SK-N-SH (cell line): ENCODE measurements around the gene TEX50. TPM values are rescaled to one million over a fixed set of nuclear protein-coding genes. Genes with fewer than 3 reads are reported as not detected.

Experiments
- CTCF ChIA-PET: fragments of 300-600, 350-600 bp; formaldehyde crosslinking; extraction: SDS; loops from one replicate; lab custom pipeline; 2021; lab: Yijun Ruan, JAX
- POLR2A ChIA-PET: fragments of 350-600 bp; sonication (Branson Sonifier 250); formaldehyde crosslinking; extraction: SDS; loops from one replicate; lab custom pipeline; 2020; ENCODE audit warnings: antibody characterized with exemption, inconsistent platforms; lab: Yijun Ruan, JAX
- DNase-seq: peaks from one replicate; pipeline ENCODE4 v3.0.0; 2012
- H2AFZ ChIP-seq: fragments of 200-600 bp; sonication (generic); 2 replicates; pipeline ENCODE4 v1.8.1; 2016; ENCODE audit warnings: antibody characterized with exemption, mild to moderate bottlenecking, low read depth
- H3F3A ChIP-seq: fragments of 200-600 bp; sonication (generic); replicated peaks from 2 replicates; pipeline ENCODE3; 2016; ENCODE audit warnings: antibody characterized with exemption, mild to moderate bottlenecking; ENCODE audit not compliant: insufficient read depth
- H3K27ac ChIP-seq, 2 experiments: fragments of 200-500 bp in 1 of 2; fragments of 200-600 bp in 1 of 2; sonication (Bioruptor generic) in 1 of 2; sonication (generic), shearing (Covaris generic) in 1 of 2; 2 replicates each; pipeline versions ENCODE4 v1.5.1 to v1.6.1; 2014 to 2016; ENCODE audit warnings: low read depth in 2 of 2, inconsistent platforms in 1 of 2, low read length in 1 of 2, mild to moderate bottlenecking in 1 of 2, mixed read lengths in 1 of 2
- H3K27me3 ChIP-seq: fragments of 200-600 bp; sonication (generic), shearing (Covaris generic); 2 replicates; pipeline ENCODE4 v1.6.1; 2016; ENCODE audit warnings: mixed run types; ENCODE audit not compliant: insufficient read depth
- H3K36me3 ChIP-seq, 2 experiments: fragments of 200-500 bp in 1 of 2; fragments of 200-600 bp in 1 of 2; sonication (Bioruptor generic) in 1 of 2; sonication (generic) in 1 of 2; replicated peaks in 1 of 2; 2 replicates each; pipeline versions ENCODE3 to v1.5.1; 2014 to 2016; ENCODE audit warnings: low read length in 1 of 2, mild to moderate bottlenecking in 1 of 2; ENCODE audit not compliant: insufficient read depth in 2 of 2, control insufficient read depth in 1 of 2
- H3K4me1 ChIP-seq, 2 experiments: fragments of 200-500 bp in 1 of 2; fragments of 200-600 bp in 1 of 2; sonication (Bioruptor generic) in 1 of 2; sonication (generic), shearing (Covaris generic) in 1 of 2; 2 replicates each; pipeline versions ENCODE4 v1.5.1 to v1.6.1; 2014 to 2016; ENCODE audit warnings: low read depth in 1 of 2, low read length in 1 of 2, mixed run types in 1 of 2; ENCODE audit not compliant: insufficient read depth in 2 of 2, control insufficient read depth in 1 of 2
- H3K4me2 ChIP-seq: fragments of 200-600 bp; sonication (generic), shearing (Covaris generic); 2 replicates; pipeline ENCODE4 v1.6.1; 2017; ENCODE audit warnings: mixed run types
- H3K4me3 ChIP-seq, 2 experiments: fragments of 200-500 bp in 1 of 2; fragments of 200-600 bp in 1 of 2; sonication (Bioruptor generic) in 1 of 2; sonication (generic), shearing (Covaris generic) in 1 of 2; 2 replicates each; pipeline versions ENCODE4 v1.5.1 to v1.8.1; 2014 to 2016; ENCODE audit warnings: low read depth in 2 of 2, inconsistent platforms in 1 of 2, low read length in 1 of 2, mild to moderate bottlenecking in 1 of 2, mixed read lengths in 1 of 2, moderate library complexity in 1 of 2
- H3K79me2 ChIP-seq: fragments of 200-600 bp; sonication (generic); 2 replicates; pipeline ENCODE4 v1.8.1; 2017; ENCODE audit warnings: mild to moderate bottlenecking; ENCODE audit not compliant: insufficient read depth
- H3K9ac ChIP-seq: fragments of 200-600 bp; sonication (generic); 2 replicates; pipeline ENCODE4 v1.6.1; 2017; ENCODE audit warnings: mixed run types
- H3K9me2 ChIP-seq: fragments of 200-600 bp; sonication (generic); 2 replicates; pipeline ENCODE4 v1.6.1; 2017; ENCODE audit warnings: mixed run types
- H3K9me3 ChIP-seq: fragments of 200-600 bp; sonication (generic); 2 replicates; pipeline ENCODE4 v1.6.1; 2017; ENCODE audit warnings: mixed run types, mild to moderate bottlenecking, moderate library complexity
- H4K20me1 ChIP-seq: fragments of 200-600 bp; sonication (generic); 2 replicates; pipeline ENCODE4 v1.6.1; 2017; ENCODE audit warnings: mild to moderate bottlenecking, mixed run types; ENCODE audit not compliant: insufficient read depth
- CHD2 ChIP-seq: fragments of 150-350 bp; IDR thresholded peaks from 2 replicates; pipeline ENCODE4 v1.6.1; 2018; ENCODE audit warnings: low read length; ENCODE audit not compliant: partially characterized antibody
- EP300 ChIP-seq, 2 experiments: IDR thresholded peaks; 2 replicates each; pipeline versions ENCODE4 v1.4.0 to v1.6.1; 2012; ENCODE audit warnings: borderline replicate concordance in 1 of 2, low read depth in 1 of 2, low read length in 1 of 2
- EZH2phosphoT487 ChIP-seq: fragments of 200-600 bp; sonication (generic); IDR thresholded peaks from 2 replicates; pipeline ENCODE4 v1.6.1; 2017; ENCODE audit warnings: low read depth, mixed run types, mild to moderate bottlenecking, antibody characterized with exemption, moderate library complexity, borderline replicate concordance
- FOXJ3 ChIP-seq: sonication (generic); formaldehyde crosslinking; IDR thresholded peaks from 2 replicates; pipeline ENCODE4 v1.5.1; 2020; ENCODE audit warnings: mild to moderate bottlenecking, missing genetic modification reagents
- GATA2 ChIP-seq: sonication (generic); formaldehyde crosslinking; IDR thresholded peaks from 2 replicates; pipeline ENCODE4 v1.5.0; 2020; ENCODE audit warnings: mild to moderate bottlenecking, missing genetic modification reagents
- JUND ChIP-seq: IDR thresholded peaks from 2 replicates; pipeline ENCODE4 v1.4.0; 2012
- MXI1 ChIP-seq: IDR thresholded peaks from 2 replicates; pipeline ENCODE4 v1.6.1; 2012; ENCODE audit warnings: mild to moderate bottlenecking, low read depth, low read length, improper control_type of control experiment
- RAD21 ChIP-seq: IDR thresholded peaks from 2 replicates; pipeline ENCODE4 v1.6.1; 2012; ENCODE audit warnings: mild to moderate bottlenecking, low read length
- RFX5 ChIP-seq: IDR thresholded peaks from 2 replicates; pipeline ENCODE4 v1.6.1; 2012; ENCODE audit warnings: mild to moderate bottlenecking, improper control_type of control experiment, low read length
- TAF1 ChIP-seq: IDR thresholded peaks from 2 replicates; pipeline ENCODE4 v1.6.1; 2012; ENCODE audit warnings: low read depth, mild to moderate bottlenecking, low read length, moderate library complexity, borderline replicate concordance
- TCF12 ChIP-seq: IDR thresholded peaks from 2 replicates; pipeline ENCODE4 v1.4.0; 2012
- TEAD4 ChIP-seq: IDR thresholded peaks from 2 replicates; pipeline ENCODE4 v1.4.0; 2012; ENCODE audit warnings: mild to moderate bottlenecking, borderline replicate concordance; ENCODE audit not compliant: insufficient read depth
- WGBS: methylation state at CpG from one replicate; pipeline ENCODE4 v1.1.6; 2017; ENCODE audit warnings: low lambda C conversion rate; 5-methylcytosine and 5-hydroxymethylcytosine counted together
- polyA plus RNA-seq, 3 experiments: library from polyadenylated mRNA; depleted of rRNA; stranded (reverse); fragments of >200 nt; gene quantifications; 2 replicates each; pipeline ENCODE4 v1.2.3, GENCODE V29; 2012
- TF ChIP-seq, protein P1 (sequence below): fragments of 150-350 bp; IDR thresholded peaks from 2 replicates; pipeline ENCODE4 v1.6.1; 2017; ENCODE audit warnings: antibody characterized with exemption, low read length, low read depth, borderline replicate concordance
- TF ChIP-seq, protein P2 (sequence below): IDR thresholded peaks from 2 replicates; pipeline ENCODE4 v1.4.0; 2012; ENCODE audit warnings: low read depth, borderline replicate concordance
- TF ChIP-seq, protein P3 (sequence below): IDR thresholded peaks from 2 replicates; pipeline ENCODE4 v1.6.1; 2012; ENCODE audit warnings: mild to moderate bottlenecking, low read depth, low read length, moderate library complexity
- TF ChIP-seq, protein P4 (sequence below): IDR thresholded peaks from 2 replicates; pipeline ENCODE4 v1.4.0; 2012; ENCODE audit warnings: low read depth

The TEX50 gene
- polyA plus RNA-seq, 1 of the 3 experiments (the other 2 are of a cell fraction) = not detected

GRCh38 chr1:173660306-173660705 lies 25.2 kb downstream of the TEX50 start:
- no peaks in the 10 kb centered on the region for H3F3A ChIP-seq
- no peaks in the 10 kb centered on the region for H3K27me3 ChIP-seq
- no peak overlapping the region for H3K27ac ChIP-seq
- ChIA-PET CTCF (no interaction called here), POLR2A (no interaction called here)
- no peaks in the 10 kb centered on the region for H4K20me1 ChIP-seq
- no peaks in the 10 kb centered on the region for H3K4me1 ChIP-seq
- H2AFZ ChIP-seq = no peak overlapping the region
- peaks cover 2 to 4% of the 10 kb centered on the region in 2 experiments for H3K36me3 ChIP-seq
- no peak for TF ChIP-seq GATA2
- TF ChIP-seq, protein P1, sequence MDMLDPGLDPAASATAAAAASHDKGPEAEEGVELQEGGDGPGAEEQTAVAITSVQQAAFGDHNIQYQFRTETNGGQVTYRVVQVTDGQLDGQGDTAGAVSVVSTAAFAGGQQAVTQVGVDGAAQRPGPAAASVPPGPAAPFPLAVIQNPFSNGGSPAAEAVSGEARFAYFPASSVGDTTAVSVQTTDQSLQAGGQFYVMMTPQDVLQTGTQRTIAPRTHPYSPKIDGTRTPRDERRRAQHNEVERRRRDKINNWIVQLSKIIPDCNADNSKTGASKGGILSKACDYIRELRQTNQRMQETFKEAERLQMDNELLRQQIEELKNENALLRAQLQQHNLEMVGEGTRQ = no peak
- no peak for TF ChIP-seq JUND
- no peak for TF ChIP-seq TAF1
- TF ChIP-seq TCF12 = no peak
- no peak for TF ChIP-seq TEAD4
- TF ChIP-seq, protein P2, sequence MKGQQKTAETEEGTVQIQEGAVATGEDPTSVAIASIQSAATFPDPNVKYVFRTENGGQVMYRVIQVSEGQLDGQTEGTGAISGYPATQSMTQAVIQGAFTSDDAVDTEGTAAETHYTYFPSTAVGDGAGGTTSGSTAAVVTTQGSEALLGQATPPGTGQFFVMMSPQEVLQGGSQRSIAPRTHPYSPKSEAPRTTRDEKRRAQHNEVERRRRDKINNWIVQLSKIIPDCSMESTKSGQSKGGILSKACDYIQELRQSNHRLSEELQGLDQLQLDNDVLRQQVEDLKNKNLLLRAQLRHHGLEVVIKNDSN = no peak
- no peak overlapping the region for H3K4me2 ChIP-seq
- no peak overlapping the region for H3K9ac ChIP-seq
- DNase-seq = no peak
- no peaks in the 10 kb centered on the region for H3K9me2 ChIP-seq
- no peaks in the 10 kb centered on the region for H3K79me2 ChIP-seq
- 0 out of 2 replicates have a peak, but pooled peaks cover 6% of the 10 kb centered on the region for H3K9me3 ChIP-seq
- 79% methylated on average over 2 of the region's 2 CpGs for WGBS
- no peak overlapping the region for H3K4me3 ChIP-seq

DNA sequence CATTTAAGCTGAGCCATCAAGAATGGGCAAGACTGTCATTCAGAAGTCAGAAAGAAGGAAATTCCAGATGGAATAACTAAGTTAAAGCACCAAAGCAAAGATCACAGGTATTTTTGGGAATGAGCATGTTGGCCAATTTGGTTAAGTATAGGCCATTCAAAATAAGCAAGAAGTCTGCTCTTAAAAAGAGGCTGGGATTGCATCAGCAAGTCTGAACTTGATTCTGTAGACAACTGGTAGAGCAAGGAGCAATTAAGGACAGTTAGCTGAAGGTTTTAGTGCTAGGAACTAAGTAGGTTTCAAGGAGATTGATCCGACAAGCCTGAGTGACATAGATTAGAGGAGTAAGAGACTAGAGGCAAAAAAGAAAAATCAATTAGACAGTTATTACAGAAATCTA lies 26.1 kb downstream of the TEX50 start:
- Histone ChIP-seq H3K9me2 (no peaks in the 10 kb centered on the region), H3K4me2 (no peak overlapping the region), H3K9me3 (0 out of 2 replicates have a peak, but pooled peaks cover 6% of the 10 kb centered on the region), H3K9ac (no peak overlapping the region), H3K4me3 (no peak overlapping the region), H4K20me1 (no peaks in the 10 kb centered on the region), H3K79me2 (no peaks in the 10 kb centered on the region), H3K27ac (no peak overlapping the region)
- DNase-seq = no peak
- POLR2A ChIA-PET = no interaction called here
- 80% methylated on average over 1 of the region's 1 CpG for WGBS
- TF ChIP-seq MXI1 (no peak), RAD21 (no peak), EZH2phosphoT487 (no peak), JUND (no peak), EP300 (IDR thresholded peaks at IDR 0.05; ENCODE audit: borderline replicate concordance in 1 of 2, low read depth in 1 of 2, low read length in 1 of 2) (no peak), FOXJ3 (CRISPR knock-in tag) (no peak), CHD2 (no peak), TCF12 (no peak), GATA2 (no peak), RFX5 (no peak)
- TF ChIP-seq, protein P3, sequence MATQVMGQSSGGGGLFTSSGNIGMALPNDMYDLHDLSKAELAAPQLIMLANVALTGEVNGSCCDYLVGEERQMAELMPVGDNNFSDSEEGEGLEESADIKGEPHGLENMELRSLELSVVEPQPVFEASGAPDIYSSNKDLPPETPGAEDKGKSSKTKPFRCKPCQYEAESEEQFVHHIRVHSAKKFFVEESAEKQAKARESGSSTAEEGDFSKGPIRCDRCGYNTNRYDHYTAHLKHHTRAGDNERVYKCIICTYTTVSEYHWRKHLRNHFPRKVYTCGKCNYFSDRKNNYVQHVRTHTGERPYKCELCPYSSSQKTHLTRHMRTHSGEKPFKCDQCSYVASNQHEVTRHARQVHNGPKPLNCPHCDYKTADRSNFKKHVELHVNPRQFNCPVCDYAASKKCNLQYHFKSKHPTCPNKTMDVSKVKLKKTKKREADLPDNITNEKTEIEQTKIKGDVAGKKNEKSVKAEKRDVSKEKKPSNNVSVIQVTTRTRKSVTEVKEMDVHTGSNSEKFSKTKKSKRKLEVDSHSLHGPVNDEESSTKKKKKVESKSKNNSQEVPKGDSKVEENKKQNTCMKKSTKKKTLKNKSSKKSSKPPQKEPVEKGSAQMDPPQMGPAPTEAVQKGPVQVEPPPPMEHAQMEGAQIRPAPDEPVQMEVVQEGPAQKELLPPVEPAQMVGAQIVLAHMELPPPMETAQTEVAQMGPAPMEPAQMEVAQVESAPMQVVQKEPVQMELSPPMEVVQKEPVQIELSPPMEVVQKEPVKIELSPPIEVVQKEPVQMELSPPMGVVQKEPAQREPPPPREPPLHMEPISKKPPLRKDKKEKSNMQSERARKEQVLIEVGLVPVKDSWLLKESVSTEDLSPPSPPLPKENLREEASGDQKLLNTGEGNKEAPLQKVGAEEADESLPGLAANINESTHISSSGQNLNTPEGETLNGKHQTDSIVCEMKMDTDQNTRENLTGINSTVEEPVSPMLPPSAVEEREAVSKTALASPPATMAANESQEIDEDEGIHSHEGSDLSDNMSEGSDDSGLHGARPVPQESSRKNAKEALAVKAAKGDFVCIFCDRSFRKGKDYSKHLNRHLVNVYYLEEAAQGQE = no peak
- TF ChIP-seq, protein P4, sequence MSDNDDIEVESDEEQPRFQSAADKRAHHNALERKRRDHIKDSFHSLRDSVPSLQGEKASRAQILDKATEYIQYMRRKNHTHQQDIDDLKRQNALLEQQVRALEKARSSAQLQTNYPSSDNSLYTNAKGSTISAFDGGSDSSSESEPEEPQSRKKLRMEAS = no peak
- TF ChIP-seq, protein P2 = no peak
- TF ChIP-seq, all 33 proteins: peak for 0
- Histone ChIP-seq H3K4me1 (no peaks in the 10 kb centered on the region), H3F3A (no peaks in the 10 kb centered on the region), H2AFZ (no peak overlapping the region), H3K36me3 (peaks cover 2 to 4% of the 10 kb centered on the region in 2 experiments), H3K27me3 (no peaks in the 10 kb centered on the region)
- CTCF ChIA-PET = no interaction called here
